Endothelial cell of umbilical vein (primary cell): Measurements from ENCODE around the gene CTNS.

Experiments used
- CTCF ChIP-seq, 2 donors: IDR thresholded peaks; 1 replicate in 1 of 2; 2 replicates in 1 of 2; pipeline ENCODE4 v1.5.1; 2011; ENCODE audit warnings: low read length in 2 of 2, mild to moderate bottlenecking in 2 of 2, moderate library complexity in 2 of 2, control low read depth in 1 of 2, inconsistent platforms in 1 of 2, low read depth in 1 of 2; ENCODE audit not compliant: insufficient read depth in 1 of 2; ENCODE audit errors: extremely low read depth in 1 of 2
- GATA2 ChIP-seq: IDR thresholded peaks from 2 replicates; pipeline ENCODE4 v1.7.0; 2011; ENCODE audit warnings: low read depth, mild to moderate bottlenecking, moderate library complexity, mixed read lengths, low read length; ENCODE audit not compliant: insufficient read length, insufficient read depth
- JUN ChIP-seq: IDR thresholded peaks from 2 replicates; pipeline ENCODE4 v1.6.1; 2011; ENCODE audit warnings: borderline replicate concordance, low read depth; ENCODE audit not compliant: insufficient read length, insufficient read depth

GRCh38 chr17:3627769-3628167, 8.8 kb upstream of the CTNS start:
- TF ChIP-seq JUN (no peak), GATA2 (no peak), CTCF (IDR thresholded peaks at IDR 0.05; ENCODE audit: extremely low read depth in 1 of 2, insufficient read depth in 1 of 2, low read depth in 1 of 2, low read length in 2 of 2) (no peak)
